SU-DHL-6 (cell line): ENCODE results near the gene KDM4B.

ENCODE experiments used
- H2AFZ ChIP-seq: fragments of 200-600 bp; sonication (generic); 2 replicates; pipeline ENCODE4 v1.6.1; 2014; ENCODE audit warnings: low read depth, mild to moderate bottlenecking, moderate library complexity, mixed read lengths, antibody characterized with exemption, low read length; ENCODE audit not compliant: severe bottlenecking
- H3F3A ChIP-seq: fragments of 200-600 bp; shearing (Covaris generic); 2 replicates; pipeline ENCODE4 v1.6.0; 2016; ENCODE audit warnings: antibody characterized with exemption, mild to moderate bottlenecking; ENCODE audit not compliant: insufficient read depth
- H3K27ac ChIP-seq: fragments of 200-600 bp; sonication (generic); 2 replicates; pipeline ENCODE4 v1.5.1; 2016; ENCODE audit warnings: low read depth, mild to moderate bottlenecking, low read length, moderate library complexity, mixed read lengths
- H3K27me3 ChIP-seq: fragments of 200-600 bp; sonication (generic), shearing (Covaris generic); 2 replicates; pipeline ENCODE4 v1.6.0; 2014; ENCODE audit warnings: mild to moderate bottlenecking, low read length
- H3K36me3 ChIP-seq: fragments of 200-600 bp; sonication (generic); 2 replicates; pipeline ENCODE4 v1.6.1; 2014; ENCODE audit warnings: mild to moderate bottlenecking, low read length, mixed read lengths
- H3K4me2 ChIP-seq: fragments of 300-600, 200-600 bp; shearing (Covaris generic), sonication (generic); 2 replicates; pipeline ENCODE4 v1.6.0; 2014; ENCODE audit warnings: low read length, low read depth, mild to moderate bottlenecking; ENCODE audit not compliant: poor library complexity, severe bottlenecking
- H3K4me3 ChIP-seq: fragments of 200-600 bp; sonication (generic); 2 replicates; pipeline ENCODE4 v1.5.1; 2014; ENCODE audit warnings: antibody characterized with exemption, low read length, mild to moderate bottlenecking, mixed read lengths; ENCODE audit not compliant: insufficient read depth, poor library complexity, severe bottlenecking
- H3K79me2 ChIP-seq: fragments of 200-600 bp; sonication (generic); 2 replicates; pipeline ENCODE4 v1.6.1; 2014; ENCODE audit warnings: mild to moderate bottlenecking, low read length, moderate library complexity; ENCODE audit not compliant: insufficient read depth
- H3K9ac ChIP-seq: fragments of 200-600 bp; sonication (generic); 2 replicates; pipeline ENCODE4 v1.7.0; 2014; ENCODE audit warnings: mild to moderate bottlenecking, low read length
- H3K9me2 ChIP-seq: fragments of 200-600 bp; sonication (generic); replicated peaks from 2 replicates; pipeline ENCODE4 v1.6.1; 2014; ENCODE audit warnings: low read length; ENCODE audit not compliant: insufficient read depth
- H3K9me3 ChIP-seq: fragments of 200-600 bp; sonication (generic); 2 replicates; pipeline ENCODE4 v1.6.1; 2014; ENCODE audit warnings: low read length, mixed read lengths; ENCODE audit not compliant: insufficient read depth
- H4K20me1 ChIP-seq: fragments of 200-600 bp; sonication (generic); 2 replicates; pipeline ENCODE4 v1.6.1; 2014; ENCODE audit warnings: low read depth, mild to moderate bottlenecking, antibody characterized with exemption, low read length, moderate library complexity, mixed read lengths
- CTCF ChIP-seq: fragments of 200-600 bp; sonication (generic); IDR thresholded peaks from one replicate; pipeline ENCODE4 v1.5.1; 2017; ENCODE audit warnings: antibody characterized with exemption, mild to moderate bottlenecking, low read length, moderate library complexity; ENCODE audit not compliant: insufficient read depth, poor library complexity, severe bottlenecking
- EZH2phosphoT487 ChIP-seq: fragments of 200-600 bp; sonication (generic), shearing (Covaris generic); conservative IDR thresholded peaks from 2 replicates; pipeline ENCODE4 v1.6.1; 2018; ENCODE audit warnings: mild to moderate bottlenecking, antibody characterized with exemption, low read length, moderate library complexity, mixed read lengths

KDM4B gene

GRCh38 chr19:5093297-5093928 lies 124.5 kb downstream of the KDM4B start:
- Histone ChIP-seq H3K27ac (no peak overlapping the region), H2AFZ (no peak overlapping the region), H3K9me3 (no peaks in the 10 kb centered on the region), H3F3A (no peaks in the 10 kb centered on the region), H3K9ac (no peak overlapping the region), H3K36me3 (no peaks in the 10 kb centered on the region), H4K20me1 (no peaks in the 10 kb centered on the region), H3K79me2 (no peaks in the 10 kb centered on the region), H3K4me2 (no peak overlapping the region), H3K27me3 (no peaks in the 10 kb centered on the region), H3K4me3 (no peak overlapping the region), H3K9me2 (no peaks in the 10 kb centered on the region)
- TF ChIP-seq EZH2phosphoT487 (no peak), CTCF (no peak)

- no peak overlapping the region for H3K4me3 ChIP-seq
- no peaks in the 10 kb centered on the region for H3K27me3 ChIP-seq
- H3F3A ChIP-seq = no peaks in the 10 kb centered on the region
- H3K9ac ChIP-seq = no peak overlapping the region
- H3K36me3 ChIP-seq = peaks cover 5% of the 10 kb centered on the region; the same call in 1 of the 2 replicates
- peaks cover 6% of the 10 kb centered on the region for H3K9me3 ChIP-seq
- no peak overlapping the region for H3K4me2 ChIP-seq
- H2AFZ ChIP-seq = no peak overlapping the region
- TF ChIP-seq EZH2phosphoT487 (no peak), CTCF (no peak)
- H3K27ac ChIP-seq = no peak overlapping the region
- no peaks in the 10 kb centered on the region for H4K20me1 ChIP-seq
- H3K79me2 ChIP-seq = no peaks in the 10 kb centered on the region
- no peaks in the 10 kb centered on the region for H3K9me2 ChIP-seq
Observed at GRCh38 chr19:5093948-5094718, 125.2 kb downstream of the KDM4B start.

- Histone ChIP-seq H3K4me3 (no peak overlapping the region), H2AFZ (no peak overlapping the region), H4K20me1 (no peaks in the 10 kb centered on the region), H3K79me2 (no peaks in the 10 kb centered on the region), H3K36me3 (peaks cover 6% of the 10 kb centered on the region; the same call in 1 of the 2 replicates), H3K9ac (no peak overlapping the region), H3K4me2 (no peak overlapping the region), H3K27me3 (no peaks in the 10 kb centered on the region), H3K27ac (no peak overlapping the region), H3K9me2 (no peaks in the 10 kb centered on the region), H3F3A (no peaks in the 10 kb centered on the region), H3K9me3 (peaks cover 15% of the 10 kb centered on the region)
- TF ChIP-seq EZH2phosphoT487 = no peak
- TF ChIP-seq CTCF = no peak
Observed at GRCh38 chr19:5094768-5095567, 126.1 kb downstream of the KDM4B start.
